Astrocyte (in vitro differentiated cells and primary cell): ENCODE measurements around the gene ADAMTS20.

ENCODE experiments used
- CTCF ChIP-seq: IDR thresholded peaks from 2 replicates; pipeline ENCODE4 v1.5.1; 2011; ENCODE audit warnings: low read depth, mild to moderate bottlenecking, inconsistent platforms, low read length, moderate library complexity; ENCODE audit not compliant: insufficient read depth
- EZH2 ChIP-seq: IDR thresholded peaks from 2 replicates; pipeline ENCODE4 v1.6.1; 2012; ENCODE audit warnings: mild to moderate bottlenecking, low read length, inconsistent platforms; ENCODE audit not compliant: insufficient read depth

GRCh38 chr12:43462080-43462479 lies 89.9 kb downstream of the ADAMTS20 start:
- TF ChIP-seq CTCF (no peak), EZH2 (no peak)
